OCI-LY3 (cell line): ENCODE results near the gene CHAC1.

Experiments
- H2AFZ ChIP-seq: fragments of 200-600, 300-600 bp; shearing (Covaris generic); 2 replicates; pipeline ENCODE4 v1.6.0; 2014; ENCODE audit warnings: antibody characterized with exemption, low read depth, low read length
- H3K27ac ChIP-seq: fragments of 200-600, 300-600 bp; sonication (generic); 2 replicates; pipeline ENCODE4 v1.5.1; 2014; ENCODE audit warnings: mild to moderate bottlenecking, low read length, moderate library complexity, mixed read lengths
- H3K27me3 ChIP-seq: fragments of 200-600, 300-600 bp; sonication (generic); 2 replicates; pipeline ENCODE4 v1.6.1; 2014; ENCODE audit warnings: low read depth, low read length, mixed read lengths
- H3K36me3 ChIP-seq: fragments of 200-600, 300-600 bp; sonication (generic); replicated peaks from 2 replicates; pipeline ENCODE3; 2014; ENCODE audit warnings: low read depth, low read length, mixed read lengths
- H3K4me1 ChIP-seq: fragments of 300-600, 200-600 bp; sonication (generic); 2 replicates; pipeline ENCODE4 v1.6.1; 2014; ENCODE audit warnings: low read length, mixed read lengths
- H3K4me2 ChIP-seq: fragments of 200-600, 300-600 bp; sonication (generic); 2 replicates; pipeline ENCODE4 v1.6.1; 2014; ENCODE audit warnings: low read length, mixed read lengths
- H3K4me3 ChIP-seq: fragments of 300-600, 200-600 bp; sonication (generic); 2 replicates; pipeline ENCODE4 v1.5.1; 2014; ENCODE audit warnings: antibody characterized with exemption, mild to moderate bottlenecking, low read length, moderate library complexity
- H3K79me2 ChIP-seq: fragments of 300-600, 200-600 bp; shearing (Covaris generic); 2 replicates; pipeline ENCODE4 v1.6.1; 2014; ENCODE audit warnings: mild to moderate bottlenecking, low read length, mixed read lengths
- H3K9ac ChIP-seq: fragments of 300-600, 200-600 bp; shearing (Covaris generic); 2 replicates; pipeline ENCODE4 v1.6.0; 2014; ENCODE audit warnings: mild to moderate bottlenecking, low read length, moderate library complexity
- H3K9me3 ChIP-seq: fragments of 200-600, 300-600 bp; shearing (Covaris generic); 2 replicates; pipeline ENCODE4 v1.6.1; 2014; ENCODE audit warnings: low read length, mixed read lengths; ENCODE audit not compliant: insufficient read depth
- H4K20me1 ChIP-seq: fragments of 200-600, 300-600 bp; sonication (generic); 2 replicates; pipeline ENCODE4 v1.6.1; 2016; ENCODE audit warnings: low read length, mixed read lengths; ENCODE audit not compliant: insufficient read depth
- EZH2phosphoT487 ChIP-seq: fragments of 200-600 bp; shearing (Covaris generic); IDR thresholded peaks from 2 replicates; pipeline ENCODE4 v1.6.1; 2018; ENCODE audit warnings: antibody characterized with exemption, mixed run types, low read depth
- TF ChIP-seq, protein P1 (sequence below): fragments of 200-600, 300-600 bp; sonication (generic); IDR thresholded peaks from 2 replicates; pipeline ENCODE4 v1.5.1; 2014; ENCODE audit warnings: antibody characterized with exemption, low read length, low read depth

Gene CHAC1

DNA sequence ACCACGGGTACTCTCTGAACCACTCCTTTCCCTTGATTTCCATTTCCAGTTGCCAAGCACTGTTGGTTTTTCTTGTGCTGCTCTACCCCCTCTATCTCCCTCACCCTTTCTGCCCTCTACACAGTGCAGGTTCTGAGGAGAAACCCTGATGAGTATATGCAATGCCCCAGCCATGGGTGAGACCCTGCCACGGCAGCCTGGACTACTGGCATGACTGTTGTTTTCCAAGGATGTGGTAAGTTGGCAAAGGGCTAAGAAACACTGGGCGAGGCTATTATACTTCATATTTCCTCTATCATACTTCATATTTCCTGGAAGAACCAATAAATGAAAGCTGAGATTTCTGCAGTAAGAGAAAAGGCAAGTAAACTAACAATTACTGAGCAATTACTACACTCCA lies 27.9 kb downstream of the CHAC1 start:
- TF ChIP-seq EZH2phosphoT487 = no peak
- TF ChIP-seq, protein P1, sequence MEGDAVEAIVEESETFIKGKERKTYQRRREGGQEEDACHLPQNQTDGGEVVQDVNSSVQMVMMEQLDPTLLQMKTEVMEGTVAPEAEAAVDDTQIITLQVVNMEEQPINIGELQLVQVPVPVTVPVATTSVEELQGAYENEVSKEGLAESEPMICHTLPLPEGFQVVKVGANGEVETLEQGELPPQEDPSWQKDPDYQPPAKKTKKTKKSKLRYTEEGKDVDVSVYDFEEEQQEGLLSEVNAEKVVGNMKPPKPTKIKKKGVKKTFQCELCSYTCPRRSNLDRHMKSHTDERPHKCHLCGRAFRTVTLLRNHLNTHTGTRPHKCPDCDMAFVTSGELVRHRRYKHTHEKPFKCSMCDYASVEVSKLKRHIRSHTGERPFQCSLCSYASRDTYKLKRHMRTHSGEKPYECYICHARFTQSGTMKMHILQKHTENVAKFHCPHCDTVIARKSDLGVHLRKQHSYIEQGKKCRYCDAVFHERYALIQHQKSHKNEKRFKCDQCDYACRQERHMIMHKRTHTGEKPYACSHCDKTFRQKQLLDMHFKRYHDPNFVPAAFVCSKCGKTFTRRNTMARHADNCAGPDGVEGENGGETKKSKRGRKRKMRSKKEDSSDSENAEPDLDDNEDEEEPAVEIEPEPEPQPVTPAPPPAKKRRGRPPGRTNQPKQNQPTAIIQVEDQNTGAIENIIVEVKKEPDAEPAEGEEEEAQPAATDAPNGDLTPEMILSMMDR = no peak

DNA sequence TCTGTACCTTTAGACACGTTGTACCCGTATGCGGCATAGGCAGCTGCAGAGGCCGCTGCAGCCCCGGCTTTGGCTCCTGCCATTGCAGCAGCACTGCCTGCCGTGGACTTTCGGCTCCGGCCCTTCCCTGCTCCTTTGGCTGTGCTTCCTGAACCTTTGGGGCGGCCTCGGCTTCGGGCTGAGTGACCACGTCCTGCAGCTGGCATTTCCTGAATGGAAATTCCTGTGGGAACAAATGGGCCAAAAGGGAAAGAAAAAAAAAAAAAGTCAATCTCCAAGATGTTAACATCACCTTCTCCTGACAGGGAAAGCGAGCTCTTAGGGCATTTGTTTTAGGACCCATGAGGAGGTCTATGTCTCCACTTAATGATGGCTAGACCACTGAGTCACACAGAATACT lies 29.6 kb downstream of the CHAC1 start:
- H3K9ac ChIP-seq = no peak overlapping the region
- no peaks in the 10 kb centered on the region for H3K27me3 ChIP-seq
- peaks cover 66% of the 10 kb centered on the region for H3K36me3 ChIP-seq
- no peak overlapping the region for H3K4me3 ChIP-seq
- no peaks in the 10 kb centered on the region for H3K9me3 ChIP-seq
- H2AFZ ChIP-seq = no peak overlapping the region
- H4K20me1 ChIP-seq = no peaks in the 10 kb centered on the region
- H3K4me2 ChIP-seq = no peak overlapping the region
- H3K4me1 ChIP-seq = no peaks in the 10 kb centered on the region
- no peak overlapping the region for H3K27ac ChIP-seq
- no peak for TF ChIP-seq EZH2phosphoT487
- TF ChIP-seq, protein P1 = no peak
- no peaks in the 10 kb centered on the region for H3K79me2 ChIP-seq

More for the DNA sequence above, 27.9 kb downstream of the CHAC1 start:
- no peaks in the 10 kb centered on the region for H3K79me2 ChIP-seq
- no peak overlapping the region for H3K4me2 ChIP-seq
- H2AFZ ChIP-seq = no peak overlapping the region
- H3K36me3 ChIP-seq = peaks cover 66% of the 10 kb centered on the region
- H3K9ac ChIP-seq = no peak overlapping the region
- no peaks in the 10 kb centered on the region for H3K4me1 ChIP-seq
- no peaks in the 10 kb centered on the region for H3K27me3 ChIP-seq
- no peak overlapping the region for H3K4me3 ChIP-seq
- H4K20me1 ChIP-seq = no peaks in the 10 kb centered on the region
- H3K9me3 ChIP-seq = no peaks in the 10 kb centered on the region
- H3K27ac ChIP-seq = no peak overlapping the region

DNA sequence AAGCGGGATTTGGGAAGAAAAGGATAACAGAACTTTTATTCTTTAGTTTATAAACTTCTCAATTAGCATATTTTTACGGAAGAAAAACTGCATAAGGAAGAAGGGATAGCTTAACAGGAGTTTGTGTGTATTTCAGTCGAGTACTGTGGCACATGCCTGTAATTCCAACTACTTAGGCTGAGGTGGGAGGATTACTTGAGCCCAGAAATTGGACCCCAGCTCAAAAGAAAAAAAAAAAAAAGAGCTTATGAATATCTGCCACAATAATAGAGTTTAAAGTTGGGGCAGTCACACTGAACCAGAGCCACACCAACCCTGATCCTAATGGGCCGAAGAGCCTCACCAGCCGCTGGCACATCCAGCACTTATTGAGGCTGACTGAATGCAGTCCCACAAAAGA lies 31.1 kb downstream of the CHAC1 start:
- no peaks in the 10 kb centered on the region for H3K9me3 ChIP-seq
- no peak overlapping the region for H3K4me3 ChIP-seq
- no peak overlapping the region for H2AFZ ChIP-seq
- H3K27ac ChIP-seq = no peak overlapping the region
- no peaks in the 10 kb centered on the region for H3K4me1 ChIP-seq
- H3K79me2 ChIP-seq = no peaks in the 10 kb centered on the region
- H3K9ac ChIP-seq = no peak overlapping the region
- no peaks in the 10 kb centered on the region for H3K27me3 ChIP-seq
- H4K20me1 ChIP-seq = no peaks in the 10 kb centered on the region
- no peak overlapping the region for H3K4me2 ChIP-seq
- TF ChIP-seq, protein P1 = no peak
- no peak for TF ChIP-seq EZH2phosphoT487
- H3K36me3 ChIP-seq = peaks cover 64% of the 10 kb centered on the region

DNA sequence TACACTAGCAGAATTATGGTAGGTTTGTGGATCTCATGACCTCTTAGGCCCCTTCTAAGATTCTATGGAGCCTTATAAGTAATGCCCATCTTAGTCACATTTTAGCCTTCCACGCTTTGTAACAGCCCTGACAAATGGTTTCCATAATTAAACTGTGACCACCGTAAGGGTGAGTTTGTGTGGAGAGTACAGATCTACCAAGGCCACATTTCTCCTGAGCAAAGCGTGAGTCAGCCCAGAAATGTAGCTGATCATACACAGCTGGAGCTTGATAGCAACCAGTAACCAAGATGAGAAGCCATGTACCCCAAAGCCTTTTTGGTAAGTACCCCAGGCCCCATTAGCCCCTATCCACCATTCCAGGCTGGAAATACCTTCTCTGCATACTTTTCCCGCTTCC lies 31.7 kb downstream of the CHAC1 start:
- Histone ChIP-seq H3K4me1 (no peaks in the 10 kb centered on the region), H3K4me3 (no peak overlapping the region), H3K27me3 (no peaks in the 10 kb centered on the region), H3K9me3 (no peaks in the 10 kb centered on the region), H2AFZ (no peak overlapping the region), H3K27ac (no peak overlapping the region), H3K79me2 (no peaks in the 10 kb centered on the region), H3K9ac (no peak overlapping the region), H3K36me3 (peaks cover 61% of the 10 kb centered on the region), H3K4me2 (no peak overlapping the region), H4K20me1 (no peaks in the 10 kb centered on the region)
- TF ChIP-seq EZH2phosphoT487 = no peak
- TF ChIP-seq, protein P1 = no peak
